Measurements from ENCODE around the gene DYSF.

DNA sequence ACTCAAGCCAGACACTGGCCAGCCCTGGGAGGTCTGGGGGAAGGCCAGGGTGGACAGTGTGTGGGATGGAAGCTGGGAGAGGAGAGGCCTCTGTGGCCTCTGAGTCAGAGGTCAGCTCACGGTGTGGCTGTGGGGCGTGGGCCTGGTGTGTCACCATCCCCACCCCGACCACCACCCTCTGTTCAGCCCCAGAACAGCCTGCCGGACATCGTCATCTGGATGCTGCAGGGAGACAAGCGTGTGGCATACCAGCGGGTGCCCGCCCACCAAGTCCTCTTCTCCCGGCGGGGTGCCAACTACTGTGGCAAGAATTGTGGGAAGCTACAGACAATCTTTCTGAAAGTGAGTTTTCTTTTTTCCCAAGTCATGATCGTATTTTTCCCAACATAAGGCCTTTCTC is 110.5 kb downstream of the DYSF start:
- TF ChIP-seq, protein P1, sequence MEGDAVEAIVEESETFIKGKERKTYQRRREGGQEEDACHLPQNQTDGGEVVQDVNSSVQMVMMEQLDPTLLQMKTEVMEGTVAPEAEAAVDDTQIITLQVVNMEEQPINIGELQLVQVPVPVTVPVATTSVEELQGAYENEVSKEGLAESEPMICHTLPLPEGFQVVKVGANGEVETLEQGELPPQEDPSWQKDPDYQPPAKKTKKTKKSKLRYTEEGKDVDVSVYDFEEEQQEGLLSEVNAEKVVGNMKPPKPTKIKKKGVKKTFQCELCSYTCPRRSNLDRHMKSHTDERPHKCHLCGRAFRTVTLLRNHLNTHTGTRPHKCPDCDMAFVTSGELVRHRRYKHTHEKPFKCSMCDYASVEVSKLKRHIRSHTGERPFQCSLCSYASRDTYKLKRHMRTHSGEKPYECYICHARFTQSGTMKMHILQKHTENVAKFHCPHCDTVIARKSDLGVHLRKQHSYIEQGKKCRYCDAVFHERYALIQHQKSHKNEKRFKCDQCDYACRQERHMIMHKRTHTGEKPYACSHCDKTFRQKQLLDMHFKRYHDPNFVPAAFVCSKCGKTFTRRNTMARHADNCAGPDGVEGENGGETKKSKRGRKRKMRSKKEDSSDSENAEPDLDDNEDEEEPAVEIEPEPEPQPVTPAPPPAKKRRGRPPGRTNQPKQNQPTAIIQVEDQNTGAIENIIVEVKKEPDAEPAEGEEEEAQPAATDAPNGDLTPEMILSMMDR (conservative IDR thresholded peaks at IDR 0.05; ENCODE audit: low read depth, low read length): no peak
- TF ChIP-seq EZH2 (IDR thresholded peaks at IDR 0.05; ENCODE audit: borderline replicate concordance, low read depth, low read length, poor library complexity, severe bottlenecking): no peak
